GM21737 (cell line): Measurements from ENCODE around the gene UBAC1.

Experiments used
- ATAC-seq: cut with Tn5 transposase; IDR thresholded peaks from one replicate; pipeline ENCODE4 v1.9.1; 2021; ENCODE audit warnings: mild to moderate bottlenecking, moderate library complexity; ENCODE audit not compliant: unreplicated experiment

Gene UBAC1

DNA sequence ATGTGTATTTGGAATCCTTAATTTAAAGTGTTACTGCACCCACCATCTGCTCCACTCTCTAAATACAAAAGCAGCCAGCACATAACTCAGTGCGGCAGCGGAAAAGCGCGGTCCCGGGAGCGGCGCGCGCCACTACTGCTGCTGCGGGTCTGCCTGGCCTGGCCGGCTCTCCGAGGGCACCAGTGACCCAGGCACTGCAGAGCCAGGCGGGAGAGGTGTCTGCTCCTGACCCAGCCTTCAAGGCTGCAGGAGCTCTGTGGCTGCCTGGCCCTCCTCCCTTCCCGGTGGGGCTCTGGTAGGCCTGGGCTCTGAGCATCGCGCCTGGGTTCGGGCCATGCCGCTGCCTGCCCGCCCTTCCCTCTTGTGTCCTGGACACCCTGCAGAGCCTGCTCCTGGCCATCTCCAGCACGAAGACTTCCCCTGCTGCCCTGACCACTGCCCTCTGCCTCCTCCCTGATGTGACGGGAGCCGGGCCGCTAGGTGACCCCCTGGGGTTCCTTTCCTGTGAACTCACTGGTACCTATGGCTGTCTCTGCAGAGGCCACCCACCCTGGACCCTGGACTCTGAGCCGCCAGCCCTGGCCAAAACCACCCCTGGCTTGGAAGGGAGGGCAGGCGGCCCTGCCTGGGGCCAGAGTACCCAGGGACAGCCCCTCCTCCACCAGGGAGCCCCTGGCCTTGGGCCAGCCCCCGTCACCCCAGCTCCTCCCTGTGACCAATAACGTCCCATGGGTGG, 32.8 kb upstream of the UBAC1 start:
- ATAC-seq = no peak

DNA sequence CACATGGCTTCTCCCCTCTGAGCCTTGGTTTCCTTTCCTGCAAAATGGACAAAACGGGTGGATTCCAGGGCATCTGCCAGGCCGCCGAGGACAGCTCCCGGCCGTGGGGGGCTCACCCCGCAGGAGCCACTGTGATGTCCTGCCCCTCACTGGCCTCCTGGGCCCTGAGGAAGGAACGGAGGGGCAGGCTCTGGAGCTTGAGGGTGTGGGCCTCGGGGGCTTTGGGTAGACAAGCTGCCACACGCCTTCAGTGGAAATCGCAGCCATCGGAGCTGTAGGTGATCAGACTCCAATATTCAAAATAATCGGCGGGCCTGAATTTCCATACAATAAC, 32.2 kb upstream of the UBAC1 start:
- ATAC-seq = no peak

DNA sequence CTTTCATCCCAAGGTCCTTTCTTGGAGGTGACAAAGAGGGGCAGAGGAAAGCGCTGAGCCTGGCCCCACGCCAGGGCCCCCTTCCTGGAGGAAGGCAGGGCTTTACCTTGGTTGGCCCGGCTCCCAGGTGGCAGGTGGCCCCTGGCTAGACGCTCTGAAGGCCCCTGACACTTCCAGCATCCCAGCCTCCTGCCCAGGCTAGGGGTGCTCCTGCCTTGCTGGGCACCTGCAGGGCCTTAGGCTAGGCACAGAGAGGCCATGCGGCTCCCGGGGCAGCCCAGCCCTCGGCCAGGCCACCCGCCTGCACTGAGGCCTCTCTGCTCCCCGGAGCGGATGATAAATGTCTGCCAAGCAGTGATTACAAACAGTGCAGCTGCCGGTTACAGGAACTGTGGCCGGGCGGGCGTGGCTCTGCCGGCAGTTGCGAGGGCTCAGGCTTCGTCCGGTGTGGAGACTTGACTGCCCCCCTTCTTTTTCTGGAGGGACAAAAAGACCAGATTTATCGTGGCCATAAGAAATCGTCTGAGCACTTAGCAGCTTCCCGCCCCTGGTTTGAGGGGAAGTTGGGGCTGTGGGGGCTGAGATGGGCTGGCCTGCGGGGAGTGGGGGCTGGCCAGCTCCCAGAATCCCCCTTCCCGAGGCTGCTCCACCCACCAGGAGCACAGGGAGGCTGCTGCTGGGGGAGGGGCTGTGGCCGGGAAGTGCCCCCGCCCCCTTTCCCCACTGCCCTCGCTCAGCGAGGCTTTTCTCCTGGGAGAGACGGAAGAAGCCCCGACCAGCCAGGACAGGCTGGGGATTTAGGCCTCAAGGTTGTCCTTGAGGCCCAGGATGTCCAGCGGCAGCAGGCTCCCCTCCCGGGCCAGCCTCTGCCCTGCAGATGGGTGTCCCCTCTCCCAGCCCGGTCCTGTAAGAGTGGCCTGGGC, 31.6 kb upstream of the UBAC1 start:
- no peak for ATAC-seq

DNA sequence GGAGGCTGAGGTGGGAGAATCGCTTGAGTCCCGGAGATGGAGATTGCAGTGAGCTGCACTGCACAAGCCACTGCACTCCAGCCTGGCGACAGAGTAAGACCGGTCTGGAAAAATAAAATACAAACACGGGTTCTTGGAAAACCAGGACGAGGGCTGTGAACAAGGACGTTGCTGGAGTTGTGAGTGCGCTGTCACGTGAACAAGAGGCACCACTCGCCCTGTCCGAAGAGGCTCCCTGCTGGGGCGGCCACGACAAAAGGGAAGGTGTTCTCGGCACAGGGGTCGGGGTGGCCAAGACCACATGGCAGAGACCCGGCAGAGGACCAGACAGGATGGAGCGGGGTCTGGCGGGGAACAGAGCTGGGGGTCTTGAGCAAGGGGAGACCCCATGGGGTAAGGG, 30.6 kb upstream of the UBAC1 start:
- no peak for ATAC-seq

DNA sequence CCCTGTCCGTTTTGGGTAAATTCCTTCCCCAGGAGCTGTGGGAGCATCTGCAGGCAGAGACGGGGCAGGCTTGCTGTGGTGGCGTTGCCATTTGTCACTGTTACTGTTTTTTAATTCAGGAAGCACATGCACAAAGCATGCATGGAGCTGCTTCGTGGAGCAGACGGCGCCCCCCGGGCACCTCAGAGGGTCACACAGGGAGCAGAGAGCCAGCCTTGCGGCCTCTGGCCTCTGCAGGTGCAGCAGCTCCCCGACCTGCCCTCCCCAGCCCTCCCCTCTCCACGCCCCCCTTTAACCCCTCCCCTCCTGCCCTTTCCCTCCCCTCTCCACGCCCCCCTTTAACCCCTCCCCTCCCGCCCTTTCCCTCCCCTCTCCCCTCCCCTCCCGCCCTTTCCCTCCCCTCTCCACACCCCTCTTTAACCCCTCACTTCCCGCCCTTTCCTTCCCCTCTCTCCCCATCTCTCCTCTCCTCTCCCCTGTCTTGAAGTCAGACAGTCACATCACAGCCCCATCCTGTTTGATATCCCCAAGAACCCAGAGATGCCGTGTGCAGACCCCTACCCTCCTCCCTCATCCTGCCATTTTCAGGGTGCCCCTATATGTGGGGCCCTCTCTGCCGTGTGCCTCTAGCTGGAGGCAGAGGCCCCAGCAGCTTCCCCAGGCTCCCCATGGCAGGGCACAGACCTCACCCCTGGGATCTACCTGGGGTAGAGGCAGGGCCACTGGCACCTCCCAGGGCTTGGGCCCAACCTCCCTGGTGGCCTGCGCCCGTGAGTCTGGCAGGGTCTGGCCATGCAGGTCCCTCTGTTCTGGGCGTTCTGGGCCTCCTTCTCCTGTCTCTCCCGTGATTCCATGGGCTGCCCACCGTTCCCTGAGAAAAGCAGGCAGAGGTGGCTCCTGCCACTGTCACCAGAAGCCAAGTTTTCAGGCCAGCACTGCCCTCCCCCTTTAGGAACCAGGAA, 29.6 kb upstream of the UBAC1 start:
- no peak for ATAC-seq

DNA sequence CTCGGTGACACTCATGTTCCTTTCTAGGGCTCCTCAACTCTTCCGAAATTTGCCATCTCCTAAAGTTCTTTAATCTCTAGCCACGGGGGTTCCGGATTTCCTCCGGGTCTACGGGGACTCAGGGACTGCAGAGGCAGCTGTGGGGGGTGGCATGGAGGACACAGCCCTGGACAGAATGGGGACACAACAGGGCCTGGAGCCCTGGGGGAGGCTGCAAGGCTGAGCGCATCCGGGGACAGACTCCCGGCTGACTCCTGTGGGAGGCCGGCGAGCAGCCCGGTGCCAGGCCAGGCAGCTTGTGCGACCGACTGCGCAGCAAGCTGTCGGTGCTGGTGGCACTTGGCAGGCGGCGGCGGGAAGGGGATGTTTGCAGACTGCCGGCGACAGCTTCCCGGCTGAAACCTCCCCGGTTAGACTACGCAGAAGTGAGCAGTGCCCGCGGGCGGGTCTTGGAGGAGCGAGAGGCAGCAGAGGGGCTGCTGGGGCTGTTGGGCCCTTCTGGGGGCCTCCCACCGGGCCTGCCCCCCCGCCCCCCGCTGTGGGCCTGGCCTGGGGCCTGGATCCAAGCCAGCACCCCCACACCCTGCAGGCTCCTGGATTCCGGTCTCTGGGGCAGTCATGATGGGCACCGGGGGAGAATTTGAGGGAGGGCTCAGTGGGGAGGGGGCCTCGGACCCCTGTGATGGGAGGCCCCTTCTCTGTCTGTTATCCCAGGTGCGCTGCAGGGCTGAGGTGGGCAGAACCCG, 28.7 kb upstream of the UBAC1 start:
- no peak for ATAC-seq

DNA sequence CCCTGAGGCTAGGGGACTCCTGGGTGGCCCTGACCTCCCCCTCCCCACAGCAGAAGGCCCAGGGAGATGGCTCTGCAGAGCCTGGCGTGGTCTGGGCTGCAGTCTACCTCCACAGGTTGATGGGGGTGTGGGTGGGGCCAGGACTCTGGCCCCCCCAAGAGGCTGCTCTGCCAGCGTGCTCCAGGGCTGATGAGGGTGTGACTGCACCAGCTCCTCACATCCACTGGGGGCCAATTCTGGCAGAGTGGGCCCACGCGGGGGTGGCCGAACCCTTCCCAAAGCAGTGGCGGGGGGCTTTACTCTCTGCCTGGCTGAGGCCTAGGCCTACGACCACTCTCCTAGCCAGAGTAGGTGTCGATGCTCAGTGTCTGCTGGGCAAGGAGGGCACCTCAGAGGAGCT, 28.0 kb upstream of the UBAC1 start:
- no peak for ATAC-seq

DNA sequence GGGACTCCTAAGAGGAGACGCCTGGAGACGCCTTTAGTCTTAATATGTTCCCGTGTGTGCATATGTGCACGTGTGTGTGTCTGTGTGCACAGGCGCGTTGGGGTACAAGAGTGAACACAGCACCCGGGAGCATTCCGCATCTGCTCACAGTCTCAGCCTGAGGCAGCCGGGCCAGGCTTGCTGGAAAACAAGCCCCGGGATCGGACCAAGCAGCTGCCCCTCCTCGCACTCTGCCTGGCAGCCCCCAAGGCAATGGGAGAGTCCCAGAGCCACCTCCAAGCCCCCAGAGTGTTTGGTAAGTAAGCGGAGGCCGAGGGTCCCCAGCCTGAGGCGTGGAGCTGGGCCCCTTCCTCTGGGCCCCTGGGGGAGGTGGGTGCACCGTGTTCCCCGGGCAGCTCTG, 27.3 kb upstream of the UBAC1 start:
- ATAC-seq = no peak

DNA sequence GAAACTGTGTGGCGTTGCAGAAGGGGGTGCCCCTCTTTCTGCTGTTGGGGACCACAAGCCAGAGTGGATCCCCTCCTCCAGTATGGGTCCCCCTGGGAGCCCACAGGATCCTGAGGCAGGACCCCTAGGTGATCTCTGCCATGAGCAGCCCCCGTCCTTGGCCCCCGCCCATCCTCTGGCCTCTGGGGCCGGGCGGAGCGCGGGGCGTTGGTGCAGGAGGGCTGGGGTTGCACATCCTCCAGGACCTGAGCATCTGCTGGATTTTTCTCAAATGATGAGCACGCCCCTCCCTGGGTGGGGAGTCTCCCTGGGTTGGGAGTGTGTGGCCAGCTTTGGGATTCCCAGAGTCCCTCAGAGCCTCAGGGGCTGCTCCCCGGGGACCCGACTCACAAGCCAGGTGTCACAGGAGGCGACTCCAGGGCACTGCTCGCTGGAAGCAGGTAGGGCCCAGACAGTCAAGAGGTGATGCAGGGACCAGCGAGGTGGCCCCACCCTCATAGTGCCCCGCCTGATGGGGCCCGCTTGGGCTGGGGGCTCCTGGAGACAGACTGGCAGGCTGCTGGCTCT, 26.7 kb upstream of the UBAC1 start:
- ATAC-seq = no peak

DNA sequence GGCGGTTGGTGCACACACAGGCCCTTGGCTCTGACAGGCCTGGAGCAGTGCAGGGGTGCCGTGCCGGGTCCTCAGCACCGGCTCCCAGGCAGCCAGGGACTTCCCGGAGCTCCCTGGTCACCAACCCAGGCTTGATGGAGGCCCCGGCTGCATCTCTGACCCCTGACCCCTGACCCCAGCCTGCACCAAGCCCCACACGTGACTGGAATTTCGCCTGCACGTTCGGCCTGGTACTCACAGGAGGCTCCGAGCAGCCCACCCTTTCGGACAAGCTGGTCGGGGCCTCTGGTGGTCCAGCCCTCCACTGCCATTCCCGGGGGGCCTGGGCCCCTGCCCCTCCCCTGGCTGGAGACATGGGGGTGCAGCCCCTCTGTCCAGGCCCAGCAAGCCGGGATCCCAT, 25.4 kb upstream of the UBAC1 start:
- ATAC-seq = no peak

DNA sequence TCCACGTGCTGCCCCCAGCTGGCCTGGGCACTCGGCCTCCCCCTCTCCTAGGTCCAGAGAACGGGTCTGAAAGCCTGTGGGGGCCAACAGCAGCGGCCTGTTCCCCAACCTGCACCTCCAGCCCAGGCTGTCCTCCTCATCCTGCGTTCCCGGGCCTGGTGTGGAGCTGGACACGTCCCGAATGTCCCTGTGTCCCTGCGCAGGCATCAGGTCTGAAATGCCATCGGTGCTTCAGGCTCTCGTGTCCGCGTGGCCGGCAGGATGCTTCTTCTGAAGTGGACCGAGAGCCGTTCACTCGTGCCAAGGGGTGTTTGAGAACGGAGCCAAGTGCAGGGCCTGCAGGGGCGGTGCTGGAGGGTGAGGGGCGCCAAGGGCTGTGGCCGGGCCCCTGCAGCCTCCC, 24.7 kb upstream of the UBAC1 start:
- no peak for ATAC-seq

DNA sequence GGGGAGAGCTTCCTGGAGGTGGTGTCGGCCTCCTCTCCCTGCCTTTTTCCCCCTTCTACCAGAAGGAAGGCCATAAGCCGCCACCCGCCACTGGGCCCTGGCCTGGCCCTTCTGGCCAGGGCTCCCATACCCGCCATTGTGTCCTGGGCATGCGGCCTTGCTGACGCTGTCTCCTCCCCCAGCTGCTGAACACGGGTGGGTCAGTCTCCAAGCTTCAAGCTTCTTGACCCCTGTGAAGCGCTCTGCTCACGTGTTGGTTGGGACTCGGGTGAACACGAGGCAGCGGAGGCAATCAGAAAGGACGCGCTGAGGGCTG, 24.2 kb upstream of the UBAC1 start:
- no peak for ATAC-seq

DNA sequence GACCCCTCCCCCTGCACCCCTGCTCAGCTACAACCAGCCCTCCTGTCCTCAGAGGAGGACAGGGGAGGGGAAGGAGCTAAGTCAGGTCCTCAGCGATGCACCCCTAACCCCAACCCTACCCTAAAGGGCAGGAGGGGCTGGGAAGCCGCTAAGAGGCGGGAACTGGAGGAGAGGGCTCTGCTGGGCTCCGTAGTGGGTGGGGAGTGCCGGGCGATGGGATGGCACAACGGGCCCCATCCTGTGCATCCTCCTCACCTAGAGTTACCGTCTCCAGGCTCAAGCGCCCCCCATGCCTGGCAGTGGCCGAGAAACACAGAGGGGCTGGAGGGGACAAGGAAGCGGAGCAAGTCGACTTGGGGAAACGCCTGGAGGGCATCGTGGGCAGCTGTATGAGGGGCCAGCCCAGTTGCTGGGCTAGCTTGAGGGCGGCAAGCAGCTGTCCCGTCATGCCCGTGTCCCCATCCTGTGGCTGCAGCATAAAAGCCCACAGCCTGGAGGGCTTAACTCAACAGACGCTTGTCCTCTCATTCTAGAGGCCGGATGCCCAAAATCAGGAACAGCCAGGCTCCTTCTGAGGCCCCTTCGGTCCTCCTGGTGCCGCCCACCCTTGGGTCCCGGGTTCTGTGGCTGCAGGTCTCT, 23.0 kb upstream of the UBAC1 start:
- no peak for ATAC-seq

DNA sequence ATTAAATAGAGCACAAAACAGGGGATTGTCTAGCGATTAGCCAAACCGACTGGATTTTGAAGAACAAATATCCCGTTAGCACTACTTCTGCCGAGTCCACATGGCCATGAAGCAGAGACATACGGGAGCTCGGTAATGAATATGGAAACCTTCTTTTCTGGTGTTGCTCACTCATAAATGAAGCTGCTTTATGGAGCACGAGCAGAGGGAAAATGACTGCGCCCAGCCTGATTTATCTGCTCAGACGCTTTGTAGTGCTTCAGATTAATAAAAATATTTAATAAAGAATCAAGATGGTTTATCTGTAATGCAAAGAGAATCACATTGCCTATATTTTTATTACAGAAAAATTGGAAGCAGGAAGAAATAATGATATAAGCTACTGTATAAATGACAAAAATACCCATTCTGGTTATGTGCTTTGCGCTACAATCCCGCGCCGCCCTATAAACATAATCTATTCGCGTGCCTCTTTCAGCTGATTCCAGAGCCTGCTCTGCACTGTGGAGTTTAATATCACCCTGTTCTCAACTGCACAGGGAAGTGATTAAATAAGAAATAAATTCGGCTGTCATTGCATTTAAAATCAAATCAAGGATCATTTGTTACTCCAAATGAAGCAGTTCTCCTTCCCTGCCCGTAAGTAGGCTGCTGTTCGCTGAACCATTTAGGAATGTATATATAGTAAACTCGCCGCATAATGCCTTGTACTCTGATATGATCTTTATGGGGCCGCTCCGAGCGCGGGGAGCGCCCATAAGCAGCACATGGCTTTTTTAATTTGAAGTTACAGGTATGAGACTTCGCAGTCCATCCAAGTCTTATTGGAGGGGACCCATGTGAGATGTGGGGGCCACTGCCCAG, 22.3 kb upstream of the UBAC1 start:
- ATAC-seq = no peak

DNA sequence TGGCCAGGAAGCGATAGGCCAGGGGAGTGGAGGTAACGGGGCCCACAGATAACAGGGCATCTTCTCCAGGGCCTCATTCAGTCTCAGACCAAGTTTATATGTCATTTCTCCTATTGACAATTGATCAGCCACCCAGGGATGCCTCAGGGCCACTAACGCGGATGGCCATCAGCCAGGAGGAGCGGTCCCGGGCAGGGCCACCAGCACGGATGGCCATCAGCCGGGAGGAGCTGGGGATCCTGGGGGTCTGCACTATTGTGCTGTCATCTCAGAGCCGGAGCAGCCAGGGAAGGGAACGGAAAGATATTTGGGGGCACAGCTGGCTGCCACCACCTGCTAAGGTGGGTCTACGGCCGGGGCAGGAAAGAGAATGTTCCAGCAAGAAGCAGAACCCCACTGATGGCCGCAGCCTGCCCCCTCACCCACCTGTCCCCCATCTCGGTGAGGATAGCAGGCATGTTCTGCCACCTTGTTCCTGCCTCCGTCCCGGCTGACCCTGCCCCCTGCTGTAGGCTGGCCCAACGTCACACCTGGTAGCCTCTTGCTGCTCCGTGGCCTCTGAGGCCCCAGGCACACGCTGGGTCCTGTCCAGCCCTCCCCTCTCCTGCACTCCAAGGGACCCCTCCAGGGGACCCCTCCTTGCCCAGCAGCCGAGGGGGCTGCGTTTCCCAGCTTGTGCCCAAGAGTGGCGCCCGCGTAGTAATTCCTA, 21.5 kb upstream of the UBAC1 start:
- no peak for ATAC-seq

DNA sequence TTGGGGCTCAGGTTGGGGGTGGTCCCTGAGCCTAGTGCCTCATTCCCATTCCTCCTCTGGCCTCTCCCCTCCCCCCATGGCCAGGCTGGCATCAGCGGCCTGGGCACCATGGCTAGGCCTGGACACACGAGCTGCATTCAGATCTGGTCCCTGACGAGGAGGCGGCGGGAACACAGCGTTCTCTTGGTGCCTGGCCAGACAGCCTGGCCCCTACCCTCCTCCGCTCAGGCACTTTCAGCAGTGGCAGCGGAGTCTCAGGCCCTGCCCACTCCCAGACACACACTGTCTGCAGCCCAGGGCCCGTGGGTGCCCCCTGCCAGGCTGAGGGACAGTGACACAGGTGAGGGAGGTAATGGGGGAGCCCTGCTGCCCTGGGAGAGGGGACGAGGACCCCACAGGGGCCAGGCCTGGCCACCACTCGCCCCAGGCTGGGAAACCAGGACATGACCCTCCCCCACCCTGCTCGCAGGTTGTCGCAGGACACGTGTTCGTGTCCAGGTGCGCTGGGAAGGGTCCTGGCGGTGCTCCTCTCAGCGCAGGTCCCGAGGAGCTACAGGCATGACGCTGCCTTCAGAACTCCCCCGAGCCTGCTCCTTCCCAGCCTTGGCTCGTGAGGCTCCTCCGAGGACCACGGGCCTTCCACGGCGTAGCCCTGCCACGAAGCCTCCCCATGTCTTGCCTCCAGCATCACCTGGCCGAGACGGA, 19.9 kb upstream of the UBAC1 start:
- ATAC-seq = no peak

DNA sequence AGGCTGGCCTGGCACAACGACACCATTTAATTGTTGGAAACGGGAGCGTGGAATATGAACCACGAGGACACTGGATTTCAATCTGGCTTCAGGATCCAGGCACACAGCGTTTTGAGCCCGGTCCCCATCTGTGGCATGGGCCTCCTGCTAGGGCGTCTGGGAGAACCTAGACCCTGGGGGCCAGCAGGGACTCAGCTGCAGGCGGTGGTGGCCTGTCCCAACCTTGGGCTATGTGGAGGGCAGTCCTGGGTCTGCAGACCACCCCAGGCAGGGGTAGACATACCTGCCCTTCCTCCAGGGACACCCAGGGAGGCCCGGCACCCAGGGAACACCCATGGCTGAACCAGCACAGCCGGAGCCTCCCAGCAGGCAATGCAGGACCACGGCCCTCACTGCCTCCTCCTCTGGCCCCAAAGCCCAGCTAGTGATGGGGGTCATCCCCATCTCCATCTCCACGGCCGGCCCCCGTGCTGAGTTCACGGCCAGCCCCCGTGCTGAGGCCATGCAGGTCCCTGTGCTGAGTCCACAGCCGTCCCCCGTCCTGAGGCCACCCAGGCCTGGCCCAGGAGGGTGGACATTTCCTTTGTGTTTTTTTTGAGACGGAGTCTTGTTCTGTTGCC, 18.5 kb upstream of the UBAC1 start:
- ATAC-seq = no peak
